SHP77 treated with DMSO at 0.1 percent for 48 hours (cell line): Measurements from ENCODE around the gene SACS.
"Not testable (repeated sequence)": the region's sequence is repeated elsewhere in the genome, so short reads cannot be mapped to it uniquely, and the experiment has no call there.

Experiments
- DNase-seq: peaks from one replicate; lab custom pipeline; 2025; lab: John Stamatoyannopoulos, UW

SACS gene

DNA sequence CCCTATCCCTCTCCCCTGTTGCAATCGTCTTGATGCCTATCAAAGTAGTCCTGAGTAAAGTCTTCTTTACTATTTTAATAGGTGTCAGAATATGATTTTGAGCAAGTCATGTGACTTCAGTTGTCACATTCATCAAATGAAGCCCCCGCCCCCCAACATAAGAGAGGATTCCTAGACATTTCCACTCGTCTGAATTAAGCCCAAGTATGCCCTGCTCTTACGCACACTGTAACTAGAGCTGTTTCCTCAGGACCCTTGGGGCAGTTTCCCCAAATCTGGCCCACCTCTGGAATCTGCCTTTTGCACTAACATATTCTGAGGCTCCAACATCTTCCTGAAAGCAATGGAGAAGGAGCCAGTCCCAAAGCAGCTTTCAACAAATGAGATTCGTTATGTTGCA lies 25.5 kb downstream of the SACS start:
- DNase-seq, result no peak

DNA sequence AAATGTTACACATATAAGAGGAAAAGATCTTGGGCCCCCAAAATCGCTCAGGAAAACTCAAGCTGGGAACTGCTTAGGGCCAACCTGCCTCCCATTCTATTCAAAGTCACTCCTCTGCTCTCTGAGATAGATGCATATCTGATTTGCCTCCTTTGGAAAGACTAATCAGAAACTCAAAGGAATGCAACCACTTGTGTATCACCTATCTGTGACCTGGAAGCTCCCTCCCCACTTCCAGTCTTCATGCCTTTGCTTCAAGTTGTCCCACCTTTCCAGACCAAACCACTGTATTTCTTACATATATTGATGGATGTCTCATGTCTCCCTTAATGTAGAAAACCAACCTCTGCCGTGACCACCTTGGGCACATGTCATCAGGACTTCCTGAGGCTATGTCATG lies 32.3 kb downstream of the SACS start:
- DNase-seq, result not testable (repeated sequence)

GRCh38 chr13:23399347-23399746 lies 34.2 kb downstream of the SACS start:
- no peak for DNase-seq

DNA sequence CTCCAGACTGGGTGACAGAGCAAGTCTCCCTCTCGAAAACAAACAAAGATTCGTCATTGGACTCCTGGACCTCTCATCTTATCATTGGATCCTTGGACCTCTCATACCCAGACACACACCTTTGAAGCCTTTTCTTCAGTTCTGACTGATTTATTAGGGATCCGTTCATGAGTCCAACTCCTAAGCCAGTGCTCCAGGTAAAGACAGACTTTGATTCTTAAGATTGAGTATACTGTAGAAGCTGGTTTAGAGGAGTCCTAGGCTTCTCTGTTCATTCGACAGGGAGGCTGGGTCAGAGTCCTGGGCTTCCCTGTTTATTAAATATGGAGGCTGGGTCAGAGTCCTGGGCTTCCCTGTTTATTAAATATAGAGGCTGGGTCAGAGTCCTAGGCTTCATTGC lies 38.7 kb downstream of the SACS start:
- DNase-seq, result no peak

DNA sequence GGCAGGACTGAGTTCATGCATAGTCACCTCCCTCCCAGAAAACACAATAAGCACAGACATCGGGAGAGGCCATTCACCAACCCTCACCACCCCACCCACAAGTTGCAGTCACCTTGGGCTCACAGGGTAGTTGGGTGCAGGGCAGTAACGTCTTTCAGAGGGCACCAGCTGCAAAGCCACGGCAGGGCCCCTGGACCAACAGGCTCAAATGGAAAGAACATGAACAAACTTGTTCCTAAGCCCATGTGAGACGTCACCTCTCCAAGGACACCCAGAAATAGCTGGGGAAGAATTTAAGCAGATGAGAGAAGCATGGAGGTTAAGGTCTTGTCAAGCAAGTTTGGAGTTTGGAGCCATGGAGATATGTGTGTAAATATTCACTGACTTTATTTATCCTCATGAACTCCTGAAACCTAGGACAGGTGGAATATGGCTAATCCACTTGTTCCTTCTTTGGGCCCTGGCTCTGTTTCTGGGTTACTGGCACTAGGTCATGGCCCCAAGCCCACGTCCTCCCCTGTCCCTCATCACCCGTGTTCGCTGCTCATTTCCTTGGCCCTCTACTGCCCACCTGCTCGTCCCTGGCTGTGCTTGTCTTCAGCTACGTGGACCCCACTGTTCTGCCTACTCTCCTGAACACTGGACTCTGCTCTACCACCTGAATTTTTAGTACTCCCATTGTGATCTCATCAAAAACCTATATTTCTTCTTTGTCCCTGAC lies 40.4 kb downstream of the SACS start:
- DNase-seq, result no peak

GRCh38 chr13:23392313-23392712 lies 41.2 kb downstream of the SACS start:
- no peak for DNase-seq

DNA sequence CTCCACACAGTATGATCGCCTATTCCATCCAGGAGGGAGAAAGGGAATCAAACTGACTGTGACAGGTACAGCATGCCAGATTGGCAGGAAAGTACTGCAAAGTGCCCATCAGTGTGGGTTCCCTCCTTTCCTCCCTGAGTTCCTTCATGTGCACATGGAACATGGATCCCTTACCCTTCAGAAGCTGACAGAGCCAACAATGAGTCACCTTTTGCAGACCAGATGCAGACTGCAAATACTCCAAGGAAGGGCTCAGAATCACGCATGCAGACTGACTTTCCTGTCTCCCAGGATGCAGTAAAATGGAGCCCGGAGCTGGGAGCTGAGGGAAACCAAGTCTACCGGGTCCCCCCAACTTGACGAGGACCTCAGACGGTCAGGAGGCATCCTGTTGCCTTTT lies 41.8 kb downstream of the SACS start:
- no peak for DNase-seq

DNA sequence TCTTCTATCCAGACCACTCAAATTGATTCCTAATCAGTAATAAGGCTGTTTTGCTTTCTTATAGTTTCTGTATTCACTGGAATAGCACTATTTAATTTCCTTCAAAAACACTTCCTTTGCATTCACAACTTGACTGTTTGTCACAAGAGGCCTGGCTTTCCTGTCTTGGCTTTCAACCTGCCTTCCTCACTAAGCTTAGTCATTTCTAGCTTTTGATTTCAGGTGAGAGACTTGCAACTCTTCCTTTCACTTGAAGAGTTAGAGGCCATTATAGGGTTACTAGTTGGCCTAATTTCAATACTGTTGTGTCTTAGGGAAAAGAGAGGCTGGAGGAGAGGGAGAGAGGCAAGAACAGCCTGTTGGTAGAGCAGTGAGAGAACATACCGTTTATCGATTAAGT lies 47.0 kb downstream of the SACS start:
- DNase-seq, result no peak

GRCh38 chr13:23385931-23386330 lies 47.6 kb downstream of the SACS start:
- no peak for DNase-seq

- DNase-seq, result no peak
These were observed 49.4 kb downstream of the SACS start for GRCh38 chr13:23384111-23384510.

DNA sequence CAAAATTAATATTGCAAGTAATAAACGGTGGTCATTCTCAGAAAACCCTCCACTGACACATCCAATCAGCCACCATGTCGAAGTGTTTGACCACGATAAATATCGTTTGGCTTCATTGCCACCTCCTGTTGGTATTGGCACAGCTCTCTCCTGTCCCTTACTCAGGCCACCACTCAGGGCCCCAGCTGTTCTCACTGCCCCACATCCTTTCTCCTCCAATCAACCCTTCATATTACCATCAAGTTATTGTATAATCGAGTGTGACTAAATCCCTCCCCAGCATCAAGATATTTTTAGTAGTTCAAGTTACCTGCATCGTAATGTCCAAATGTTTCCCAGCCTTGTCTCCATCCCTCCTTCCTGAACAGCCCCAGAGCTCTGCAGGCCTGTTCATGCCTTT lies 50.4 kb downstream of the SACS start:
- no peak for DNase-seq

DNA sequence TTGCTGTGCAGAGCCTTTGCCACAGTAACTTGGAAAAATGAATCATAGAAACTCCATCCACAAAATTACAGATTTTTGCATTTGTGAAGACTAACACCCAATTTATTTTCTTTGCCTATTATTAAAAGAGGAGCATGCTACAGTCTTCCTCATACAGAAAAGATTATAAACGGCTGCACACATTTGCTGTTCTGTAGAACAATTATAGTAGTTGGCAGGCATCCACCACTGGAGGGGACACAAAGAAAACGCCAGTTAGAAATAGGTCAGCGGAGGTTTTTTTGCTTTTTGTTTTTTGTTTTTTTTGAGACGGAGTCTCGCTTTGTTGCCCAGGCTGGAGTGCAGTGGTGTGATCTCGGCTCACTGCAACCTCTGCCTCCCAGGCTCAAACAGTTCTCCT lies 51.6 kb downstream of the SACS start:
- no peak for DNase-seq

DNA sequence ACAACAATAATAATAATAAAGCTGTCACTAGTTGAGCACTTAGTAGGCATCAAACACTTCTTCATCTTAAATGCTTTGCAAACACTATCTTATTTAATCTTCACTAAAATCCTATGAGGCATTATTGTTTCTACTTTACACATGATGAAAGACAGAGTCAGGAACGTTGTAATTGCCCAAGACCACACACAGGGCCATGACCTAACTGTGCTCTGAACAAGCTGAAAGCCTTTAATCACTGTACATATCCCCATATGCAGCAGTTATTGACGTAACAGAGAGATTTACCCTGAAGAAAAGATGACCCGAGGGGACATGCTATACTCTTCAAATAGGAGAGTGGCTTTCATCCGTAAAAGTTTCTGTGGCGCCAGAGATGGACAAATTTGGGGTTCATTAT lies 53.0 kb downstream of the SACS start:
- no peak for DNase-seq

DNA sequence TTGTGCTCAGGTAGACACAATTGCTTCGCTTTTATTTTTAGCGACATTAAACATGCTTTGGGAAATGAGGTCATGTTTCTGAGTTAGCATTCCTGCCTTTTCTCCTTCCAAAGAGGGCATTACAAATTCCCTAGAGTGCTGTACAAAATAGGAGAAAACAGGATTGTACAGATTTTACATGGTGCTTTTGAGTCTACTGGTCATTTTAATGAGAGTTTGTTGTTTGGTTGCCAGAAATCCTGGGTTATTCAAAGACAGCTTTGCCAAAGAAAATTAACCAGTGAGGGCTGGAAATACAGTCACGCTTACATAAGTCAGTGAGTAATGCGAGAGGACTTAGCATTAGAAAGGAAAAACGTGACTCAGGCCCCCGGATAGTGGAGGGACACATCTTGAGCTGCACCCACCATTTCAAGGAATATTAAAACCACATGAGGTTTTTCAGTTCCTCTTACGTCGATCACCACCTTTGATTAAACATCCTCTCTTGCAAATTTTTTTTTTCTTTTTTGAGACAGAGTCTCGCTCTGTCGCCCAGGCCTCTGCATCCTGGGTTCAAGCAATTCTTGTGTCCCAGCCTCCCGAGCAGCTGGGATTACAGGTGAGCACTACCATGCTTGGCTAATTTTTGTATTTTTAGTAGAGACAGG lies 55.4 kb downstream of the SACS start:
- DNase-seq, result no peak

DNA sequence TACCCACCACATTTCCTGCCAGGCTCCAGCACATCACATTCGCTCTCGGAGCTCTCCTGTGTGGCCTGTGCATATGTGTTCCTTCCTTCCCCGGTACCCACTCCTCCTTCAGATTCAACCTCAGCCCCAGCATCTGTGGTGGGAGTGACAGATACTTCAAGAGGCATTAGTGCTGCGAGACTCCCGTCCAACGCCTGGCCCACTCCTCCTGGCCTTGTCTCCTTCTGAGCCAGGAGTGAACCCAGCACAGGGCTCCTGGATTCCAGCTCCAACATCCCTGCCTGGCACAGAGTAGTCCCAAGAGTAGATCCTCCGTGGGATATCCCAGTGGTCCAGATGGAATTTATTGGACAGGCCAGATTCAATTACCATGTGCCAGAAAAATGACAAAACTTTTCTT lies 55.9 kb downstream of the SACS start:
- DNase-seq, result no peak

DNA sequence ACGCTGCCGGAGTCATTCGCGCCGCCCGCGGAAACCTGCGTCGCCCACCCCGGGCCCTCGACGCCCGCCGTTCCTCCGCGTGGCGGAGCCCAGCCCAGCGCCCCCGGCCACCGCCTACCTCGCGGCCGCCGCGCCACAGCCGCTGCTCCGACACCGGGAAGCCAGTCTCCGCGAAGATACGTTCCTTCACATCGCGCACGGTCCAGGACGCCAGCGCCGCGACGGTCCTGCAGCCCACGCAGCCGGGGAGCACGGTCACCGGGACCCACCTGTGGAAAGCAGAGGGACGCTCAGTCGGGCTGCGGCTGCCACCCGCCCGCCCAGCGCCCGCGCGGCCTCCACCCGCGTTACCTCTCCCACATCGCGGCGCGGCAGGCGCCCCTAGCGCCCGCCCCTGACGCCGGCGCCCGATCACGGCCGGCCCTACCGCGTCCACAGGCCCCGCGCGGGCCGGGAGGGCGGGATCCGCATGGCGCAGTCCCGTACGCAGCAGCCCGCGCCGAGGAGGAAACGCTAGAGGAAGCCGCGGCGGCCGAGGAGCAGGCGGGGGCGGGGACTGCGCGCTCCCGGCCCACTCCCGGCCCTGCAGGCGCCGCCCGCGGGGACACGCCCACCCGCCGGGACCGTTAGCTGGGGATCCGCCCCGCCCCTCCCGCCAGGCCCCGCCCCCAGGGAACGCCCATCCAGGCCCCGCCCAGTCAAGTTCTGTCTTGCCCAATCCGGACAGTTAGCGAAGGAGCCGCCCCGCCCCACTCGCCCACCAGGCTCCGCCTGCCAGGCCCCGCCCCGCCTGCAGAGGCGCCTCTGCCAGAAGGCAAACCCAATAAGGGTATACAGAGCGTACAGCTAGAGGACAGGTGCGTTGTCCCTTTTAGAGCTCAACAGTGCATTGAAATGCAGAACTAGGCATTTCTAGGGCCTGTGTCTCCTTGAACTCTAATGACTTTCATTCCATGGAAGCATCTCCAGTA lies 58.2 kb downstream of the SACS start:
- DNase-seq, result peak; percentile 76

DNA sequence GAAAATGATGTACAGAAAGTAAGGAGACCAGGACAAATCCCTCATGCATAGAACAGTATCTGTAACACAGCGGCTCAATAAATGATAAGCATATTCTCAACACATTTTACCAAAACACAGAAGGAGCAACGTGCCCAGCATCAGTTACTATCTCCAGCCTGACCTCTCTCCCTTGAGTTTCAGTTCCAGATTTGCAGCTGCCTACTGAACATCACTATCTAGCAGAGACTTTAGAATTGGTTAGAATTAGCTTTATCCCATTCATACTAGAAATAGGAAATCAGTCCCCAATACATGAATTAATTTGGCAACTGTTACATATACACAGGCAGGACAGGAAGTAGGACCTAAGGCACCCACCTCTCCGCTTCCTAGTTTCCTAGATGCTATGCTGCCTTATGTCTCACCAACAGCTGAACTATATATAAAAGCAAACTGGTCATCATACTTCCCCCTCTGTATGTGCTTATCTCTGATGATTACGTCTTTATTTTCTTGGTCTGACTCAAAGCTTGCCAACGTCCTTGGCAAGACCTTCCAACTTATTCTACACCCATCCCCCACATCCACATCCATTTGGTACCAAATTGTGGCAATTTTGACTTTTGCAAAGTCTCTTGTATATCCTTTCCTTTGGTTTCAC lies 61.1 kb downstream of the SACS start:
- DNase-seq, result no peak

GRCh38 chr13:23367907-23368306 lies 65.6 kb downstream of the SACS start:
- DNase-seq, result no peak

DNA sequence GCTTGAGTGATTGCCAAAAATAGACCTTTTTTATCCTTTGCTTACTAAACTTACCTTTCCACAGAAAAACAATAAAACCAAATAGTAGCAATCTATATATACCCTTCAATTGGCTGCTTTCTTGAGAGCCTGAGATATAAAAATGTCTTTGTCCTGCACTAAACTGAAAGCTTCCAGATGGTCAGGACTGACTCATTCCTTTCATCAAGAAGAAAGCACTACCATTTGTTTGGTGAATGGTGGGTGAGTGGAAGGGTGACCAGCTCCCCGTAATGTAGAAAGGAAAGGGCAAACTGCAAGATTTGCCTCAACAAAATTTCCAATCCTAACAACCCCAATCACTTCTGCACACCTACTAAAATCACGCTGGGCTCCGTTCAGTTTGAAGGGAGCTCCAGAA lies 67.8 kb downstream of the SACS start:
- DNase-seq, result no peak

- no peak for DNase-seq
These were observed 73.6 kb downstream of the SACS start for GRCh38 chr13:23359882-23360281.

GRCh38 chr13:23357349-23357748 lies 76.2 kb downstream of the SACS start:
- DNase-seq, result no peak

GRCh38 chr13:23356368-23356767 lies 77.1 kb downstream of the SACS start:
- no peak for DNase-seq
